WTC11 (cell line): ENCODE measurements around the gene ACHE.
"Not testable (repeated sequence)": the region's sequence is repeated elsewhere in the genome, so short reads cannot be mapped to it uniquely, and the experiment has no call there.

Experiments
- CTCF ChIP-seq: fragments of 200-600 bp; IDR thresholded peaks from 2 replicates; pipeline ENCODE4 v1.8.0; 2022; ENCODE audit warnings: antibody characterized with exemption
- HMGXB4 ChIP-seq: sonication (generic); formaldehyde crosslinking; IDR thresholded peaks from 2 replicates; pipeline ENCODE4 v1.8.1; 2023; ENCODE audit warnings: mild to moderate bottlenecking, moderate library complexity, missing genetic modification reagents
- JUN ChIP-seq: sonication (generic); formaldehyde crosslinking; IDR thresholded peaks from 2 replicates; pipeline ENCODE4 v1.8.0; 2023; ENCODE audit warnings: mild to moderate bottlenecking, missing genetic modification reagents
- NR2C2 ChIP-seq: sonication (generic); formaldehyde crosslinking; IDR thresholded peaks from 2 replicates; pipeline ENCODE4 v1.8.0; 2022; ENCODE audit warnings: mild to moderate bottlenecking, missing genetic modification reagents
- PREB ChIP-seq: sonication (generic); formaldehyde crosslinking; IDR thresholded peaks from 2 replicates; pipeline ENCODE4 v1.8.1; 2022; ENCODE audit warnings: mild to moderate bottlenecking, missing genetic modification reagents, moderate library complexity, borderline replicate concordance
- SMAD3 ChIP-seq: sonication (generic); formaldehyde crosslinking; IDR thresholded peaks from 2 replicates; pipeline ENCODE4 v1.8.0; 2022; ENCODE audit warnings: missing genetic modification reagents, mild to moderate bottlenecking, borderline replicate concordance
- ZNF219 ChIP-seq: sonication (generic); formaldehyde crosslinking; IDR thresholded peaks from 2 replicates; pipeline ENCODE4 v1.8.0; 2023; ENCODE audit warnings: missing genetic modification reagents, mild to moderate bottlenecking, borderline replicate concordance
- ZNF317 ChIP-seq: sonication (generic); formaldehyde crosslinking; IDR thresholded peaks from 2 replicates; pipeline ENCODE4 v1.8.1; 2023; ENCODE audit warnings: low read depth, mild to moderate bottlenecking, moderate library complexity, missing genetic modification reagents, borderline replicate concordance
- ZNF396 ChIP-seq: fragments of 250-450 bp; sonication (Bioruptor Pico); IDR thresholded peaks from 2 replicates; pipeline ENCODE4 v1.8.0; 2021; ENCODE audit warnings: mild to moderate bottlenecking, moderate library complexity, borderline replicate concordance

GRCh38 chr7:100910443-100910842 lies 14.8 kb upstream of the ACHE start:
- TF ChIP-seq CTCF; ZNF317; NR2C2 (CRISPR knock-in tag); HMGXB4 (CRISPR knock-in tag); ZNF396 (CRISPR knock-in tag); PREB (CRISPR knock-in tag); SMAD3 (CRISPR knock-in tag); ZNF219 (CRISPR knock-in tag); JUN (CRISPR knock-in tag): not testable (repeated sequence)
